GM12892 (cell line): ENCODE measurements around the gene NLRC5.

Experiments used
- POLR2A ChIP-seq: IDR thresholded peaks from 2 replicates; pipeline ENCODE4 v1.6.1; 2011; ENCODE audit warnings: low read depth, low read length, control low read depth
- POLR2AphosphoS5 ChIP-seq: IDR thresholded peaks from 2 replicates; pipeline ENCODE4 v1.6.1; 2011; ENCODE audit warnings: low read depth, low read length, control low read depth
- TAF1 ChIP-seq: IDR thresholded peaks from 2 replicates; pipeline ENCODE4 v1.6.1; 2011; ENCODE audit warnings: low read depth, mild to moderate bottlenecking, control low read depth, low read length, borderline replicate concordance

- peak; percentile 55; the same call in 1 of the 2 replicates for TF ChIP-seq POLR2A
- peak; percentile 47 for TF ChIP-seq POLR2AphosphoS5
- no peak for TF ChIP-seq TAF1
Measured at GRCh38 chr16:56990407-56991286, 1.3 kb downstream of the NLRC5 start.
